CD4-positive, alpha-beta T cell treated with Interleukin-4 for 4 hours (primary cell): Measurements from ENCODE around the gene PRXL2C.

Experiments
- DNase-seq: peaks from one replicate; pipeline ENCODE4 v3.0.0-alpha.2; 2020

The PRXL2C gene

GRCh38 chr9:96609732-96610131 lies 45.4 kb downstream of the PRXL2C start:
- DNase-seq = no peak

GRCh38 chr9:96607971-96608370 lies 47.1 kb downstream of the PRXL2C start:
- no peak for DNase-seq

DNA sequence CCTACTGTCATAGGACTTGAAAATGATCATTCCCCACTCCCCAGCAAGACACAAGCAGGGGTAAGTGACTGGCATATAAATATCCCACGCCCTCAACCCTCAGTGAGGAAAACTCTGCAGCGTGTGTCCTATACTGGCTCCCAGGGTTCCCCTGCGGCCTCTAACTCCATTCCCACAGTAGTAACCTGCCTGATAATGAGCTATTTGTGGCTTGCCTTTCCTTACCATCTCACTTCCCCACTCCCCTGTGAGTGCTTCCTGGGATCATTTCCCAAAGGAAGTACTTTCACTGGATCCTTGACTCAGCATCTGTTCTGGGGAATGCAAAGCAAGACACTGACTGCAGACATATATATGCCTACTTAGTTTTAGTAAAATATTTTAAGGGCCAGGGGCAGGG lies 49.8 kb downstream of the PRXL2C start:
- DNase-seq = no peak

DNA sequence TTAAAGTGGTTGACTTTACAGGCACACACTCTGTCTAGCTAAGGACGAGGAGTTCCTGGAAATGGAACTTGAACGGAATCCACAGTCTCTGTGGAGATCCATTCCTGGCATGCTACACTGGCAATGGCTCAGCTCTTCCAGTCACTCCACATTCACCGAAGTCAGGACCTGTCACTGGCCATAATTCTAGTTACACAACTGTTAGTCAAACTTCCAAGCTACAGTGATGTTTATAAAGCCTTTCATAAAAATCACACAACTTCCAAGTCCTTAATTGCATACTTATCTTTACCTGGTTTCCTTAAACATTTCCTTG lies 51.2 kb downstream of the PRXL2C start:
- DNase-seq = no peak

DNA sequence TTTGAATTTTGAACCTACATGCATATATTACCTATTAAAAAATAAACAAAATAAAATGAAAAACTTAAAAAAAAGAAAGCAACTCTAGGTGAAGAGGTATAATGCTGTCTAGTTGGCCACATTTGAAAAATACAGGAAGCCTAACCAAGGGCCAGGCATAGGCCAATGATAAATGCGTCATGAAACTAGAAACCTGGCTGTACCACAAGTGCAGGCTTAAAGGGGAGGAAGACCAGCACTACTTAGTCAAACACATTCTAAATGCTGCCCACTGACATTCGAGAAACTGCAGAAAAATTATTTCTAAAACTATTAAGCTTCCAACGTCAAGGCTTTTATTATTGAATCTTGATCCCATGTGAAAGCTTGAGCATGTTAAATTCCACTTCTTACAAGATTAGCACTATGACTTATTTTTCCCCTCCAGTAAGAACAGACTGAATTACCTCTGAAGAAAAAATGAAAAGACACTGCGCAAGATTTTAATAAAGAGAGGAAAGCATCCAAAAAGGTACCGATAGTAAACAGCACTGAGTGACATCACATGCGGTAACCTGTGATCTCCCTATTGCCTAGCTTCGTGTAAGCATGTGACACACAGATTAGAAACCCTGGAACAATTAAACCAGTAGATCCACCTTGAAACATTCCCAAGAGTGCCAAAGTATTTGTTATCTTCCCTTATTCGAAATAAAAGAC lies 51.7 kb downstream of the PRXL2C start:
- no peak for DNase-seq

- no peak for DNase-seq
Measured at GRCh38 chr9:96599298-96599697, 55.8 kb downstream of the PRXL2C start.

DNA sequence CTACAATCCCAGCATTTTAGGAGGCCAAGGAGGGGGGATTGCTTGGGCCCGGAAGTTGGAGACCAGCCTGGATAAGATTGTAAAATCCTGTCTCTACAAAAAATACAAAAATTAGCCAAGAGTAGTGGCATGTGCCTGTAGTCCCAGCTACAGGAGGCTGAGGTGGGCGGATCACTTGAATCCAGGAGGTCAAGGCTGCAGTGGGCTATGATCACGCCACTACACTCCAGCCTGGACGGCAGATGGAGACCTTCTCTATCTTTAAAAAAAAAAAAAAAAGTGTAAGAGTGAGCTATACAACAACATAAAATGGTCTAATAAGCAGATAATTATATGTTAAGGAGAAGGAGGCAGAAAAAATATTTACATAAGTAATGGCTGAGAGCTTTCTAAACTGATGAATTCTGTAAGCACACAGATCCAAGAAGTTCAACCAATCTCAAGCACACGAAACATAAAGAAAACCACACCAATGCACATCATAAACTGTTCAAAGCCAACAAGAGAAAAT lies 58.5 kb downstream of the PRXL2C start:
- DNase-seq = no peak
